HG03039 (cell line): ENCODE measurements around the gene CPLANE1.
A peak's percentile ranks its signal among the peaks of the same experiment; 100 is the strongest.
"Not testable (repeated sequence)": the region's sequence is repeated elsewhere in the genome, so short reads cannot be mapped to it uniquely, and the experiment has no call there.

Experiments used
- ATAC-seq: cut with Tn5 transposase; IDR thresholded peaks from one replicate; pipeline ENCODE4 v1.9.1; 2021; ENCODE audit warnings: mild to moderate bottlenecking, moderate library complexity; ENCODE audit not compliant: unreplicated experiment

Gene CPLANE1

DNA sequence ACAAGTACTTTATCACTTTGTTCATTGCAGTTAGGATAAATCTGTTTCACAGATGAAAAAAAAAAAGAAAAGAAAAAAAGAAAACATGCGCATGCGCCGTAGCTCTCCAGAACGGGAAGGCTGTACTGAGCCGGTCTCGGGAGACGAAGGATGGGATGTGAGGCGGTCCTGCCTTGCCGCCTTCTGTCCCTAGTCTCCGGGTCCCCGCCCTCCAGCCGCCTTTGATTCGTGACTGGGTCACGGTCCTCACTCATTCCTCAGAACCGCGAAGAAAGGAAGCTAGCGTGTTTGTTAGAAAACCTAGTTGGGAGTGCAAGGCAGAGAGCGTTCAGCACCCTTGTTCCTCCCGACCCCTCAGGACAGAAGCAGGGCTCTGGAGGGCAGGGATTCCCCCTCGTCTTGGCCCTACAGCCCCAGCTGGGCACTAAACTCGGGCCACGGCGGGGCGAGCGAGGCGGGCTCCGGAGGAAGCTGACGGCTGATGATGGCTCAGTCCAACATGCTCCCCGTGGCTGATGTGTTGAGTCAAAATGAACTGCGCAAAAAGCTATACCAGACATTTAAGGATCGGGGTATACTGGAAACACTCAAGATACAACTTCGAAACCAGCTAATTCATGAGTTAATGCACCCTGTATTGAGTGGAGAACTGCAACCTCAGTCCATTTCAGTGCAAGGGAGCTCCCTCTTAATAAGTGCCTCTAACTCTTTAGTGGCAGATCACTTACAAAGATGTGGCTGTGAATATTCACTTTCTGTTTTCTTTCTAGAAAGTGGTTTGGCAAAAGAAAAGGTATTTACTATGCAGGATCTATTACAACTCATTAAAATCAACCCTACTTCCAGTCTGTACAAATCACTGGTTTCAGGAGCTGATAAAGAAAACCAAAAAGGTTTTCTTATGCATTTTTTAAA, 40.0 kb downstream of the CPLANE1 start:
- ATAC-seq = no peak

DNA sequence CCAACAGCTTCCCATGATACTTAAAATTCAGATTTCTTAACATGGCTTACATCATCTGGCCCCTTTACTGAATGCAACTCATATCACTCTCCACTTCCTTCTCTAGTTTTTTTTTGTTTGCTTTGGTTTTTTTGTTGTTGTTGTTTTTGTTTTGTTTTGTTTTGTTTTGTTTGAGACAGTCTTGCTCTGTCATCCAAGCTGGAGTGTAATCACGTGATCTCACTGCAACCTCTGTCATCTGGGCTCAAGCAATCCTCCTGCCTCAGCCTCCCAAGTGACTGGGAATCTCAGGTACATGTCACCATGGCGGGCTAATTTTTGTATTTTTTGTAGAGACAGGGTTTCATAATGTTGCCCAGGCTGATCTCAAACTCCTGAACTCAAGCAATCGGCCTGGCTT, 41.4 kb downstream of the CPLANE1 start:
- no peak for ATAC-seq

DNA sequence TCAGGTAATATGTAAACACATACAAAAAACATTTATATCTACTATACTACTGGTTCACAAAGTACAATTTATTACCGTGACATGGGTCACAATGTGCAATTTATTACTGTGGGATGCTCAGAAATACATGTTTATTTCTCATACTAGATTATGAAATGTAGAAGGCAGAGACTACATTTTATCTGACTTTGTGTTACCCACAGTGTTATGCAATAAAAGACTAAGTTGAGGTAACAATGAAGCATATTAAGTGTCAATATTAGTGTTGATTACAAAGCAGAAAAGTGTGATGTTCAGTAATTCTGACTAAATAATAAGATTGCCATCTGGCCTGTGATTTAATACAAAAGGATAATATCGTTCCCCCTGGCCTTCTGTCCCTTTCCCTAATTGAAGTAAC, 42.4 kb downstream of the CPLANE1 start:
- no peak for ATAC-seq

DNA sequence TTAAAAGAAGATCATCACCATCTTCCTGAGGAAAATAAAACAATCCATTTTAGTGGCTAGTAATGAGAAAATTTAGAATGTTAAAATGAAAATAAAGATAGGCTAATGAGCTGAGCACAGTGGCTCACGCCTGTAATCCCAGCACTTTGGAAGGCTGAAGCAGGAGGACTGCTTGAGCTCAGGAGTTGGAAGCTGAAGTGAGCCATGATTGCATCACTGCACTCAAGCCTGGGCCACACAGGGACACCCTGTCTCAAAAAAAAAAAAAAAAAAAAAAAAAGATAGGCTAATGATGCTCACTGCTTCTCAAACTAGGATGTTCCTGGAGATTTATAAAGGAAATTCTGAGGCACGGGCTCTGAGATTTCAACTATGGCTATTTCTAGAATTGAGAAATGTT, 50.3 kb downstream of the CPLANE1 start:
- no peak for ATAC-seq

DNA sequence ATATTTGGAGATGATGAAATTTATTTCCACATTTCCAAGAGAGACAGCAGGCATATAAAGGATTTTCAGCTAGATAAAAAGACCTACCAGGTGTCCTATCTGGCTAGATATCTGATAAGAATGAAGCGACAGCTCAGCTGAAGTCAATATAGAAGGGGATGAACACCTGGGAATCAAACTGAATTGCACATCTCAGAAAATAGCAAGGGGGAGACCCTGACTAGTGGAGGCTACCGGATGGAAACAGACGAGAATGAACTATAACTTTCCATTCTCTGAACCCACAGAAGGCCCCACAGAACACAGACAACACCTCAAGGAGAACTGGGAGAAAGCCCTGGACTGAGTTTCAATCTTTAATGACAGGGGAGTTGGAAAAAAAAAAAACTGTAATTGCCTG, 51.1 kb downstream of the CPLANE1 start:
- no peak for ATAC-seq

DNA sequence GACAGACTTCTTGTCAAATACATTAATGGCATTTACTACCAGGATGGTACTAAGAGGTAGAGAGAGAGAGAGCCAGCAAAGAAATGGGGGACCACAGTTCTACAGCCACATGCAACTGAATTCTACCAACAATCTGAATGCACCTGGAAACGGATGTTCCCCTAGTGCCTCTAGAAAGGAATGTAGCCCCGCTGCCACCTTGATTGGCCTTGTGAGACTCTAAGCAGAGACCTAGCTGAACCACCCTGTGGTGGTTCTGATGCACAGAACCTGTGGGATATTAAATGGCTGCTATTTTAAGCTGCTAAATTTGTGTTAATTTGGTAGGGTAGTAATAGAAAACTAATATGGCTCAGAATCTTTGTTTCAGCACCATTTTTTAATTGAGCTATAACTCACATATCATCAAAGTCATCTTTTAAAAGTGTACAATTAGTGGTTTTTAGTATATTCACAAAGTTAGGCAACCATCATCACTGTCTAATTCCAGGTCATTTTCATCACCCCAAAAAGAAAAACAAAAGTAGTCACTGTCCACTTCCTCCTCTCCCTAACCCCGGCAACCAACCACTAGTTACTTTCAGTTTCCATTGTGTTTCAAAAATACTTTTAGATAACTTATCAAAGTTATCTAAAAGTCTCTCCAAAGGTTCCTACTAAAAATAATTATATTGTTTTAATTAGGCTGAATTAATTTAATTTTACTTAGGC, 51.7 kb downstream of the CPLANE1 start:
- peak; percentile 74 for ATAC-seq

DNA sequence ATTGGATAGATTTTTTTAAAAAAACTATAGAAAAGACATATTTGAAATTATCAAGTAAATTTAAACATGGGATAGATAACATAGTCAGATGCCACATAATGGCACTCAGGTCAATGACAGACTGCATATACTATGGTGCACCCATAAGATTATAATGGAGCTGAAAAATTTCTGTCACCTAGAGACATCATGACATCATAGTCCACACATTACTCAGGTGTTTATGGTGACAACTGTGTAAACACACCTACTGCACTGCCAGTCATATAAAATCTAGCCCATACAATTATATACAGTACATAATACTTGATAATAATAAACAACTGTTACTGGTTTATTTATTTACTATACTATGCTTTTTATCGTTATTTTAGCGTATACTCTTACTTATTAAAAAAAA, 58.6 kb downstream of the CPLANE1 start:
- no peak for ATAC-seq

DNA sequence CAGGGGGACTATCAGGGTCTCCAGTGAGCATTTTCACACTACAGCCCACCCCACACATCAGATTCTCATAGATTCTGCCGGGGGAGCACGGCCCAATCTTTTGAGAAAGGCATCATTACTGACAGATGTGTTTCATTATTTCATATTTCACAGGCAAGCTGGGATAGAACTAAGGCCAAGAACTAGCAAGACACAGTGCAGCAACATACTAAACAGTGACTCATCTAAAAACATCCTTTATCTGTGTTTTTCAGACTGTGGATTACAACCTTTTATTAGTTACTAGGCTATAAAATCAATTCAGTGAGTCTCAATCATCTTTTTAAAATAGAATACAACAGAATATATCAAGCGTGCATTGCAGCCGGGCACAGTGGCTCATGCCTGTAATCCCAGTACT, 59.8 kb downstream of the CPLANE1 start:
- no peak for ATAC-seq

DNA sequence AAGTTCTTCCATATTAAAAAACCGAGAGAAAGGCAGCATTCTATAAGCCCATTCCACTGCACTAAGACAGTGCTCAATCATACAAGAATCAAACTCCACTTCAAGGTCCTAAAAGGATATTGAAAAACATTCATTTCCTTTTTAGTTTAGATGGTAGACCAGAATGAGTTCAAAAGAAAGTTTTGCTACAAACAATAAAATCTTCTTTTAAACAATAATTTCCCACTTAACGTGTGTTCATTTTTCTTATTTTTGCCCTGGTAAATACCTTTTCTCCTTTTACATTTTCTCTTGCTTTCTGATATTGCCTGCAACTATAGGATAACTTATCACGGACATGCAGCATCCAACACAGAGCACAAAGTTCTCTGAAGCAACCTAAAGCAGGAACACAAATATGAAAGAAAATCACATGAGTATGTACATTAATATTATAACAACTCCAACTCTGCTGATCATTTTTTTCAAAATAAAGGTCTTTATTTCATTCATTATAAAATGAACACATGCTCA, 61.7 kb downstream of the CPLANE1 start:
- no peak for ATAC-seq

DNA sequence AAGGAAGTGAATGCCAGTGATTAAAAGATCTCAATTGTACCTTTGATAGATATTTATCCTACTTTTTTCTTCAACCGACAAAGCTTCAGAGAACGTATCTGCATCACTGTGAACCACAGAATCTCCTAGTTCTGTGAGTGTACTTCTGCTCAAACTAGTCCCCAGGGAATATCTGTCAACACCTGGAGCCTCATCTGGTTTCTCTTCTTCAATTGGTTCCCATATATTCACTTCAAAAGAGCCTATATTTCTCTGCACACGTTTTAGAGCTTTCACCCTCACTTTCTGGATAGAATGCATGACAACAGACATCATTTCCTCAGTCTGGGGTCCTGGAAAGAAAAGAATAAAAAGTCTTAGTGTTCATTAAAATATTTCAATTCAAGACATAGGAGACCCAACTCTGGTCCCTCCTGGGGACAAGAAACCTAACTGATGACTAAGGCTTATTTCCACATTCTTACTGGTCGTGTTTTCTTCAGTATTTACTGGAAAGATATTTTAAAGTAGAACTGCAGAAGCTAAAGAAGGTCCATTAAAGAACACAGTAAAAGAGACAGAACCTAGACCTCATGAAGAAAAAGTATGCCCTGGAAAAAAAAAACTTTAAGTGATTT, 64.3 kb downstream of the CPLANE1 start:
- no peak for ATAC-seq

DNA sequence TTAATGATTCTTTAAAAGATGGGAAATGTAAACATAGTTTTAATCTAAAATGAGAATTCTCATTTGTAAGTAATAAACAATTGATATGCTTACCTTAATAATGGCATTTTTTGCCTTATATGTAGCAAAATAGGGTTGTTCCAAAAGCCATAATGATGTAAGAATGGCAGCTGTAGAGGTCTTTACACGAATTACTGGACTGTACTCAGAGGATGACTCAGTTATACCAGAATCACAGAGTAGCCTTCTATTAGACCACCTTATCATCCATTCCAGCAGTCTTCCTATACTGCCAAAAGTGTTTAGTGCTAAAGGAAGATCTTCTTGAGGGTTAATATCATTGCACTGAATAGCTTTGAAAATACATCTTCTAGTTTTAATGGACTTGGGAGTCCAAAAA, 66.5 kb downstream of the CPLANE1 start:
- no peak for ATAC-seq

DNA sequence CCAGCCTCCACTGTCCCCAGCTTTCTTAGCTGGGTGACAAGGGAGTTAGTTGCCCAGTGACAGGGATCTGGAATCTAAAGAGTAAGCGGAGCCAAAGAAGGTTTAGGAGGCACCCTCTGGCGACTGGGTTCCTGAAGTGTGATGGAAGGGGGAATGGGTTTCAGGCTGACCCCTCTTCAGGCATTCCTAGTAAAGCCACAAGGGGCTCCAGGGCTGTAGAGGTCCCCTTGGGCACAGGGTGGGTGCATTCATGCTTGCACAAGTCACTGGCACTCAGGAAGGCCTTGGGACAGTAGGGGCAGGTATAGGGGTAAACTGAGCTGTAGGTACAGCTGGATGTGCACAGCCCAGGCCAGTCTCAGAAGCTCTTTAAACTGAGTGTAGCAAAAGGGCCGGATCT, 74.2 kb downstream of the CPLANE1 start:
- no peak for ATAC-seq

DNA sequence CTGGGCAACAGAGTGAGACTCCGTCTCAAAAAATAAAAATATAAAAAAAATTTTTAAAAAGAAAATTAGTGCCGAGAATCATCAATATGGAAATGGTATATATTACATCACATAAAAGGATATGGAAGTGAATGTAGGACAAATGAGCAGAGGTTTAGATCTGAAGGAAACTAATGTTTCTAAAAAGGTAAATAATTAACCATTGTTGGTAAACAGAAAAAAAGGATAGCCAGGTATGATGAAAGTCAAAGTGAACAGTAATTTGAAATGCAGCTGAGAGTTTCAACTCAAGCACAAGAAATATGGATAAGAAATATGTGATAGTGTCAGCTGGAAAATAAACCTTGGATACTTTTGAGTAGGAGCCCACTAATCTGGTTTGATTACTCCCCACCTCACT, 76.2 kb downstream of the CPLANE1 start:
- ATAC-seq = no peak

DNA sequence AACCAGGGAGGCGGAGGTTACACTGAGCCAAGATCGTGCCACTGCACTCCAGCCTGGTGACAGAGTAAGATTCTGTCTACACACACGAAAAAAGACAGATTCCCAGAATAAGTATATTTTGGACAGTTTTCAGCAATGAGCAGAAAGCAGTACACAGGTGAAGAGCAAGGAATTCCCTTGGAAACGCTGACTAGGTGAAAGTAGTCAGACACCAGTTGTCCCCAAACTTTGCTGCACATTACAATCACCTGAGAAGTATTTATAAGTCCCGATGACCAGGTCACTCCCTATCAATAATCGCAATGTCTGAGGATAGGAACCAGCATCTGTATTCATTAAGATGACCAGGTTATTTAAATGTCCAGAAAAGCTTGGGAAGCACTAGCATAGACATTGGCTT, 78.3 kb downstream of the CPLANE1 start:
- ATAC-seq = no peak

DNA sequence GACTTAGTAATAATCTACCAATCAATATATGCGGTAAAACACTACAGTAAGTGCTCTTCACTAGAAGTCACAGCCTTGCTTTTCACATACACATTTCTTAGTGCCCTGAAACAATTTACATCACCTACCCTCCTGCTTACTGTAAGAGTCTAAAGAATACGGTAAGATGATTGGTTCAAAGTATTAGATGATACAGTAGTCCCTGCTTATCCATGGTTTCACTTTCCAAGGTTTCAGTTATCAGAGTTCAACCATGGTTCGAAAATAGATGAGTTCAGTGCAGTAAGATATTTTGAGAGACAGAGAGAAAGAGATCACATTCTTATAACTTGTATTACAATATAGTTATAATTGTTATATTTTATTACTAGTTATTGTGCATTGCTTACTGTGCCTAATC, 83.0 kb downstream of the CPLANE1 start:
- ATAC-seq = no peak

DNA sequence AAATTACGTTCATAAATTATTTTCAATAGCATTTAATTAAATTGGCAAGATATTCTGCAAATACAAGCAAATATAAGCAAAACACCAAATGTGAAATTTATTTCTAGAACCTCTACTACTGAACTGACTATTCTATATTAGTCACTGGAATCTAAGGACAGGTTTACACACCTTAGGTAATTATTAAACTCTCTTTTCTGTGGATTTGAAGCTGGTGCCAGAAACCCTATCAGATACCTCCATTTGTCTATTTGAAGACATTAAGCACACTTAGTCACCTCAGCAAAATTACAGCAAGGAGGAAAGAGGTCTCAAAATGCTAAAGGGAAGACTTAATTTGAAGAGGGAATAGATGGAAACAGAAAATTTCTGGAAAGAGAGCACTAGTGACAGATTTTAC, 83.4 kb downstream of the CPLANE1 start:
- no peak for ATAC-seq

DNA sequence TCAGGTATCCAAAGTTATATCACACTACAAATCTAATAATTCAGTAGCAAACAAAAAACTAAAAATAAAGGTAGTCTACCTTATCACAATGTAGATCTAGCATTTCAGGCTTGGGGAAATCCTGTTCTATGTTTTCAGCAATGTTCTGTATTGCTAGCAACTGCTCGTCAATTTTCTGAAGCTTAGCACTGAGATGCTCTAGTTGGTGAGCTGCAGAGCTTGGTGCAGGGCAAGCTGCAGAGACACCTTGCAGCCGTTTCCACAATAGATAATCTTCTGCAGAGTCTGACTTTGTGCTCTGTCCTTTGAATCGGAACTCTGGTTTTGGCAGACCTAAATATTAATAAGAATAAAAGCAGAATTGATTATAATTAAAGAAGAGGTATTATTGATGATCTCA, 95.5 kb downstream of the CPLANE1 start:
- ATAC-seq = no peak

DNA sequence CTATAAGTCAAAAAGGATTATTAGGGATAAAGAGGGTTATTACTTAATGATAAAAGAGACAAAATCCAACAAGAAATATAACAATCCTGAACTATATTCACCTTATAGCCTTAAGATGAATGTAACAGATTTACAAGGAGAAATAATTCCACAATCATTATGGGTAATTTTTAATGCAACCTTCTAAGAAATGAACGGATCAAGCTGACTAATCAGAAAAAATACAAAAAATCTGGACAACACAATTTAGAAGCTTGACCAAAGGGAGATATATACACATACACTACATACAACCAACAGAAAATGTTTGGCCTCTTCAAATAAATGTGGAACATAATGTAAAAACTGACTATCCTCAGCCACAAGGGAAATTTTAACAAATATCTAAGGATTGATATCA, 102.3 kb downstream of the CPLANE1 start:
- no peak for ATAC-seq

DNA sequence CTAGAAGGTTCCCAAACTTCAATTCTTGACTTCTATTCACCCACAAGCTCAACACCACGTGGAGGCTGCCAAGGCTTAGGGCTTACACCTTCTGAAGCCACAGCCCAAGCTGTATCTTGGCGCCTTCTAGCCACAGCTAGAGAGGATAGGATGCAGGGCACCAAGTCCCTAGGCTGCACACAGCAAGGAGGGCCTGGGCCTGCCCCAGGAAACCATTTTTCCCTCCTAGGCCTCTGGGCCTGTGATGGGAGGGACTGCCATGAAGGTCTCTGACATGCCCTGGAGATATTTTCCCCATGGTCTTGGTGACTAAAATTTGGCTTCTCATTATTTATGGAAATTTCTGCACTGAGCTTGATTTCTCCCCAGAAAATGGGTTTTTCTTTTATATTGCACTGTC, 112.5 kb downstream of the CPLANE1 start:
- ATAC-seq = no peak

DNA sequence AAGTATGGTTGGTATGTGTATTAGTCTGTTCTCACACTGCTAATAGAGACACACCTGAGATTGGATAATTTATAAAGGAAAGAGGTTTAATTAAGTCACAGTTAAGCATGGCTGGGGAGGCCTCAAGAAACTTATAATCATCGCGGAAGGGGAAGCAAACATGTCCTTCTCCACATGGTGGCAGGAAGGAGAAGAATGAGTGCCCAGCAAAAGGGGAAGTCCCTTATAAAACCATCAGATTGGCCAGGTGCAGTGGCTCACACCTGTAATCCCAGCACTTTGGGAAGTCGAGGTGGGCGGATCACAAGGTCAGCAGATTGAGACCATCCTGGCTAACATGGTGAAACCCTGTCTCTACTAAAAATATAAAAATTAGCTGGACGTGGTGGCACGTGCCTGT, 113.9 kb downstream of the CPLANE1 start:
- ATAC-seq = not testable (repeated sequence)

DNA sequence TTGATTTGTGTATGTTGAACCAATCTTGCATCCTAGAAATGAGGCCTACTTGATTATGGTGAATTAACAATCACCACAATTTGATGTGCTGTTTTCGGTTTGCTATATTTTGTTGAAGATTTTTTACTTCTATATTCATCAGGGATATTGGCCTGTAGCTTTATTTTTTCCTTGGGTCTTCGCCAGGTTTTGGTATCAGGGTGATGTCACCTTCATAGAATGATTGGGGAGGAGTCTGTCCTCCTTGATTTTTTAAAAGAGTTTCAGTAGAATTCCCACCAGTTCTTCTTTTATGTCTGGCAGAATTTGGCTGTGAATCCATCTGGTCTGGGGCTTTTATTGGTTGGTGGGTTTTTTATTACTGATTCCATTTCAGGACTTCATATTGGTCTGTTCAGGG, 115.2 kb downstream of the CPLANE1 start:
- no peak for ATAC-seq

DNA sequence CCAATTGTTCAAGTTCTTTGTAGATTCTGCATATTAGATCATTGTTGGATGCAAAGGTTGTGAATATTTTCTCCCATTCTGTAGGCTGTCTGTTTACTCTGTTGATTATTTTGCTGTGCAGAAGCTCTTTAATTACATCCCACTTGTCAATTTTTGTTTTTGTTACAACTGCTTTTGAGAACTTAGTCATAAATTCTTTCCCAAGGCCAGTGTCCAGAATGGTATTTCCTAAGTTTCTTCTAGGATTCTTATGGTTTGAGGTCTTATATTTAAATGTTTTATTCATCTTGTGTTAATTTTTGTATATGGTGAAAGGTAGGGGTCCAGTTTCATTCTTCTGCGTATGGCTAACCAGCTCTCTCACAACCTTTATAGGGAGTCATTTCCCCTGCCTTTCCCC, 116.5 kb downstream of the CPLANE1 start:
- ATAC-seq = no peak
